Prostate gland (tissue), 2 donors: Measurements from ENCODE around the gene ADH5.
"Not testable (repeated sequence)": the region's sequence is repeated elsewhere in the genome, so short reads cannot be mapped to it uniquely, and the experiment has no call there.

ENCODE experiments used
- POLR2A ChIP-seq: fragments of 450-650 bp; IDR thresholded peaks from one replicate; pipeline ENCODE4 v1.6.1; 2016; ENCODE audit warnings: antibody characterized with exemption, mild to moderate bottlenecking
- POLR2AphosphoS5 ChIP-seq: sonication (generic); formaldehyde crosslinking; IDR thresholded peaks from one replicate; pipeline ENCODE4 v1.6.1; 2017; ENCODE audit warnings: antibody characterized with exemption
- TF ChIP-seq, protein P1 (sequence below), 4 experiments: fragments of 200-600 bp in 2 of 4; fragments of 450-650 bp in 2 of 4; sonication (generic) in 2 of 4; IDR thresholded peaks; 1 replicate in 3 of 4; 2 replicates in 1 of 4; pipeline ENCODE4 v1.5.1; 2016 to 2019; ENCODE audit warnings: antibody characterized with exemption in 4 of 4, mild to moderate bottlenecking in 2 of 4, moderate library complexity in 2 of 4

DNA sequence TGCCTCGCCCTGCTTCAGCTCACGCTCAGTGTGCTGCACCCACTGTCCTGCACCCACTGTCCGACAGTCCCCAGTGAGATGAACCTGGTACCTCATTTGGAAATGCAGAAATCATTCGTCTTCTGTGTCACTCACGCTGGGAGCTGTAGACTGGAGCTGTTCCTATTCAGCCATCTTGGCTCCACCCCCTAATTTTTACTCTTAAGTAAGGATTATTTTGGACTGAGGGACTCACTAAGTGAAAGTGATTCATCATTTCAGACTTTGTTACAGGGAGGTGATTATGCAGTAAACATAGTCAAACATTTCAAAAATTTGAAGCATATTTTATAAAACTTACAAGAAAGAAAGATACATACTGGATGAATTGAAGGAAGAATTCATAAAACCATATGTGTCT lies 11.2 kb upstream of the ADH5 start:
- TF ChIP-seq POLR2A, POLR2AphosphoS5: not testable (repeated sequence)
- TF ChIP-seq, protein P1, sequence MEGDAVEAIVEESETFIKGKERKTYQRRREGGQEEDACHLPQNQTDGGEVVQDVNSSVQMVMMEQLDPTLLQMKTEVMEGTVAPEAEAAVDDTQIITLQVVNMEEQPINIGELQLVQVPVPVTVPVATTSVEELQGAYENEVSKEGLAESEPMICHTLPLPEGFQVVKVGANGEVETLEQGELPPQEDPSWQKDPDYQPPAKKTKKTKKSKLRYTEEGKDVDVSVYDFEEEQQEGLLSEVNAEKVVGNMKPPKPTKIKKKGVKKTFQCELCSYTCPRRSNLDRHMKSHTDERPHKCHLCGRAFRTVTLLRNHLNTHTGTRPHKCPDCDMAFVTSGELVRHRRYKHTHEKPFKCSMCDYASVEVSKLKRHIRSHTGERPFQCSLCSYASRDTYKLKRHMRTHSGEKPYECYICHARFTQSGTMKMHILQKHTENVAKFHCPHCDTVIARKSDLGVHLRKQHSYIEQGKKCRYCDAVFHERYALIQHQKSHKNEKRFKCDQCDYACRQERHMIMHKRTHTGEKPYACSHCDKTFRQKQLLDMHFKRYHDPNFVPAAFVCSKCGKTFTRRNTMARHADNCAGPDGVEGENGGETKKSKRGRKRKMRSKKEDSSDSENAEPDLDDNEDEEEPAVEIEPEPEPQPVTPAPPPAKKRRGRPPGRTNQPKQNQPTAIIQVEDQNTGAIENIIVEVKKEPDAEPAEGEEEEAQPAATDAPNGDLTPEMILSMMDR (IDR thresholded peaks at IDR 0.05): not testable (repeated sequence)
